Measurements from ENCODE around the gene GRPEL2. TPM values are rescaled to one million over a fixed set of nuclear protein-coding genes. Genes with fewer than 3 reads are reported as not detected.

GRPEL2 gene
- total RNA-seq, 1 donor from 2014 or later = 30.6 TPM

- peak overlapping the region; percentile 11 for H3K4me3 Mint-ChIP-seq
These were observed 10.4 kb downstream of the GRPEL2 start for GRCh38 chr5:149355688-149356087.

GRCh38 chr5:149356391-149356790, 11.1 kb downstream of the GRPEL2 start:
- DNase-seq = no peak
- H3K4me3 Mint-ChIP-seq = peak overlapping the region; percentile 32
- H3K9me3 Mint-ChIP-seq = no peaks in the 10 kb centered on the region
- no peaks in the 10 kb centered on the region for H3K27me3 Mint-ChIP-seq
- peak overlapping the region; percentile 71 for H3K27ac Mint-ChIP-seq
- H3K36me3 Mint-ChIP-seq (ENCODE audit: low read depth) = peaks cover 45% of the 10 kb centered on the region
- intact Hi-C loops (cut with micrococcal nuclease) = loop anchor here (10.0 kb wide), 2 partner anchors 552 to 608 kb away; partner anchors contain the start of gene SLC26A2
- peaks cover 72% of the 10 kb centered on the region for H3K4me1 Mint-ChIP-seq

More at GRCh38 chr5:149355688-149356087, 10.4 kb downstream of the GRPEL2 start:
- Mint-ChIP-seq H3K36me3 (ENCODE audit: low read depth) (peaks cover 52% of the 10 kb centered on the region), H3K27me3 (no peaks in the 10 kb centered on the region), H3K9me3 (no peaks in the 10 kb centered on the region), H3K4me1 (peaks cover 70% of the 10 kb centered on the region), H3K27ac (peak overlapping the region; percentile 71)
- intact Hi-C loops (cut with micrococcal nuclease) = loop anchor here (10.0 kb wide), 2 partner anchors 551 to 609 kb away; partner anchors contain the start of gene SLC26A2
- DNase-seq = no peak

DNA sequence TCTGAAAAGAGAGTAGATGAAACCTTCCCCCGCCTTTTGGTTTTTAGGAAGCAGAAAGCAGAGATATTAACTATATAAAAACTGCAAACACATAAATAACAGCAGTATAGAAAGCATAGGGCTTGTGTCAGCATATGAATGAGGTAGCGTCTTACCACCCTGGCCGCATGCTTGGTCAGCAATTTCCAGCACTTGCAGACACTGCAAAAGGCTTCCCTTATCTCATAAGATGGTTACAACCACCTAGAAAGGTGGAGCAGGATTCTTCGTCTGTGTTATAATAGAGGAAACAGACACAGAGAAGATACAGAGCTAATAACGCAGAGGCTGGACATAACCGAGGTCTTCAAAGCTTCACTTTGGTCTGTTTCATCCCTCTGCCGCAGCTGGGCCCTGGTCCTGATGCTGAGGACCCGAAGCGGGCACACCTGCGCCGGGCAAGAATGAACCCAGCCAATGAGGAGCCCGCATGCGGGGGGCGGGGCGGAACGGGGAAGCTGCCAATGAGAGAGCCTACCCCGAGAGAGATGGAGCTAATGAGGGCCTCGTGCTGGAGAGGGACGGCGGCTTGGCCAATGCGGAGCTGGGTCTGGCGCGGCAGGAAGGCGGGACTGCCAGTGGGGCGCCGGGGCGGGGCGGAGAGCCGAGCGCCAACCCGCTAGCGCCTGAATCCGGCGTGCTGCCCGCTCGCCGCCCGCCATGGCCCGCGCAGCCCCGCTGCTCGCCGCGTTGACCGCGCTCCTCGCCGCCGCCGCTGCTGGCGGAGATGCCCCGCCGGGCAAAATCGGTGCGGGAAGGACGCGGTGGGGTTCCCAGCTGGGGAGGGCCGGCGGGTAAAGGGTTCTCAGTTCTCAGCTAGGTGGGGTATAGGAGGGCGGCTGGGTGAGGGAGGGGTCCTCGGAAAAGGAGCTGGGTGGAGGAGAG, 12.3 kb downstream of the GRPEL2 start, which contains the start of gene PCYOX1L:
TSS of gene PCYOX1L (plus strand) at position 677 of the 924 bp plus-strand sequence. CDS start at position 700, 23 bp downstream.
- peak; percentile 99 for DNase-seq
- Mint-ChIP-seq H3K9me3 (no peaks in the 10 kb centered on the region), H3K27me3 (no peaks in the 10 kb centered on the region), H3K4me1 (peaks cover 60% of the 10 kb centered on the region), H3K4me3 (peak within 1 kb of the TSS; percentile 90), H3K27ac (peak within 1 kb of the TSS; percentile 83), H3K36me3 (ENCODE audit: low read depth) (peaks cover 34% of the 10 kb centered on the region)
- intact Hi-C loops (cut with micrococcal nuclease) = loop anchor here (1.0 to 10.0 kb wide), 4 partner anchors 10 to 607 kb away; partner anchors contain the start of genes GRPEL2 and SLC26A2

GRCh38 chr5:149358294-149358651, 13.0 kb downstream of the GRPEL2 start:
- DNase-seq = peak; percentile 80
- H3K27ac Mint-ChIP-seq = peak overlapping the region; percentile 83
- peak overlapping the region; percentile 90 for H3K4me3 Mint-ChIP-seq
- peaks cover 59% of the 10 kb centered on the region for H3K4me1 Mint-ChIP-seq
- intact Hi-C loops (cut with micrococcal nuclease) = loop anchor here (1.0 to 10.0 kb wide), 3 partner anchors 9 to 607 kb away; partner anchors contain the start of gene SLC26A2
- H3K27me3 Mint-ChIP-seq = no peaks in the 10 kb centered on the region
- H3K36me3 Mint-ChIP-seq (ENCODE audit: low read depth) = peaks cover 35% of the 10 kb centered on the region
- no peaks in the 10 kb centered on the region for H3K9me3 Mint-ChIP-seq

- intact Hi-C loops (cut with micrococcal nuclease) = loop anchor here (1.0 to 10.0 kb wide), 3 partner anchors 8 to 606 kb away; partner anchors contain the start of gene SLC26A2
- no peaks in the 10 kb centered on the region for H3K27me3 Mint-ChIP-seq
- H3K36me3 Mint-ChIP-seq (ENCODE audit: low read depth) = peaks cover 30% of the 10 kb centered on the region
- peaks cover 55% of the 10 kb centered on the region for H3K4me1 Mint-ChIP-seq
- DNase-seq = no peak
- no peaks in the 10 kb centered on the region for H3K9me3 Mint-ChIP-seq
- peak overlapping the region; percentile 90 for H3K4me3 Mint-ChIP-seq
- peak overlapping the region; percentile 48 for H3K27ac Mint-ChIP-seq
These were observed 13.7 kb downstream of the GRPEL2 start for GRCh38 chr5:149358868-149359495.

- peak overlapping the region; percentile 49 for H3K27ac Mint-ChIP-seq
- intact Hi-C loops (cut with micrococcal nuclease) = no loop called here
These were observed 15.0 kb downstream of the GRPEL2 start for GRCh38 chr5:149360272-149360671.

GRCh38 chr5:149362541-149362940, 17.2 kb downstream of the GRPEL2 start:
- Mint-ChIP-seq H3K9me3 (no peaks in the 10 kb centered on the region), H3K36me3 (ENCODE audit: low read depth) (peaks cover 11% of the 10 kb centered on the region), H3K27me3 (no peaks in the 10 kb centered on the region), H3K4me1 (peaks cover 28% of the 10 kb centered on the region), H3K27ac (no peak overlapping the region), H3K4me3 (no peak overlapping the region)
- intact Hi-C loops (cut with micrococcal nuclease) = no loop called here
- no peak for DNase-seq

More at GRCh38 chr5:149360272-149360671, 15.0 kb downstream of the GRPEL2 start:
- no peak for DNase-seq
- H3K4me3 Mint-ChIP-seq = peak overlapping the region; percentile 51
- H3K27me3 Mint-ChIP-seq = no peaks in the 10 kb centered on the region
- H3K4me1 Mint-ChIP-seq = peaks cover 46% of the 10 kb centered on the region
- H3K9me3 Mint-ChIP-seq = no peaks in the 10 kb centered on the region
- peaks cover 22% of the 10 kb centered on the region for H3K36me3 Mint-ChIP-seq (ENCODE audit: low read depth)

DNA sequence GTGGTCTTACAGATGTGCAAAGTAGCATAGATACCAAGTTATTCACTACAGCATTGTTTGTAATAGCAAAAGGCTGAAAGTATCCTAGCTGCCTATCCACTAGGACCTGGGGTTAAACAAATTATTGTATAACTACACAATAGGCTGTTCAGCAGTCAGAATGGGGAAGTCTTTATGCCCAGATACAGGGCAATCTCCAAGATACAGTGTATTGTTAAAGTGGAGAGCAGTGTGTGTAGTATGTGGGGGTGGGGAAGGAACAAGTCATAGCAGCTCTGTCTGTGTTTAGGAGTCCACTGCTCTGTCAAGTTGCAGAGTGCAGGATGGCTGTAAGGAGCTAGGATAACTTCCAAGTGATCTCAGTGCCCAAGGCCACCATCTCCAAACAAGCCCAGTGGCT, 18.1 kb downstream of the GRPEL2 start:
- H3K4me3 Mint-ChIP-seq = no peak overlapping the region
- H3K36me3 Mint-ChIP-seq (ENCODE audit: low read depth) = peaks cover 12% of the 10 kb centered on the region
- no peak overlapping the region for H3K27ac Mint-ChIP-seq
- no peaks in the 10 kb centered on the region for H3K9me3 Mint-ChIP-seq
- no peak for DNase-seq
- no peaks in the 10 kb centered on the region for H3K27me3 Mint-ChIP-seq
- H3K4me1 Mint-ChIP-seq = peaks cover 25% of the 10 kb centered on the region
- intact Hi-C loops (cut with micrococcal nuclease) = no loop called here

- Mint-ChIP-seq H3K27ac (no peak overlapping the region), H3K4me3 (no peak overlapping the region), H3K9me3 (no peaks in the 10 kb centered on the region), H3K27me3 (no peaks in the 10 kb centered on the region), H3K36me3 (ENCODE audit: low read depth) (peaks cover 12% of the 10 kb centered on the region), H3K4me1 (peaks cover 20% of the 10 kb centered on the region)
- intact Hi-C loops (cut with micrococcal nuclease) = no loop called here
- no peak for DNase-seq
These were observed 18.6 kb downstream of the GRPEL2 start for GRCh38 chr5:149363936-149364335.

GRCh38 chr5:149364719-149365118, 19.4 kb downstream of the GRPEL2 start:
- Mint-ChIP-seq H3K27ac (no peak overlapping the region), H3K4me1 (peaks cover 13% of the 10 kb centered on the region), H3K9me3 (no peaks in the 10 kb centered on the region), H3K27me3 (no peaks in the 10 kb centered on the region), H3K36me3 (ENCODE audit: low read depth) (peaks cover 12% of the 10 kb centered on the region), H3K4me3 (no peak overlapping the region)
- no peak for DNase-seq
- intact Hi-C loops (cut with micrococcal nuclease) = no loop called here

GRCh38 chr5:149365418-149365817, 20.1 kb downstream of the GRPEL2 start:
- intact Hi-C loops (cut with micrococcal nuclease) = no loop called here
- Mint-ChIP-seq H3K27ac (no peak overlapping the region), H3K36me3 (ENCODE audit: low read depth) (peaks cover 10% of the 10 kb centered on the region), H3K27me3 (no peaks in the 10 kb centered on the region), H3K4me1 (peaks cover 6% of the 10 kb centered on the region), H3K9me3 (no peaks in the 10 kb centered on the region), H3K4me3 (no peak overlapping the region)
- no peak for DNase-seq

DNA sequence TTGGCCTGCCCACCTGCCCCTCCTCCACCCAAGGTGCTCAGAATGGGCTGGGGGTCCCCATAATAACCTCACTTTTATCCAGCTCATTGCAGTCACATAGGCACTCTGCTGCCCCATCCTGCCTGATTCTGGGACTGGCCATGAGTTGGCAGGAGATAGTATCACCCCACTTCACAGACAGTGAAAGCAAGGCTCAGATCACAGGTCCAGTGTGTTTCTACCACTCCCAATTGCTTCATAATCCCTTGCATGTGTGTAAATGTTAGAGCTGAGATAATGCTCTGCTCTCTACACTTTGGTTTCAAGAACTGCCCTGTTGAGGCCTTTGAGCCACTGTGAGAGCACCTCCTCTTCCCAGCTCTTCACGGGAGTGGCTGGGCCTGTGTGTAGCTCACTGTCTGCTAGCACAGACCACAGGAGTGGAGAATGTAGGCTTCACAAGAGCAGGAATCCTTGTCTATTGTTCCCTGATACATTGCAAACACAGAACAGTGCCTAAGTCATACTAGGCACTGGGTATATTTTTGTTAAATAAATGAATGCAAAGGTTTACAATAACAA, 20.9 kb downstream of the GRPEL2 start:
- Mint-ChIP-seq H3K27ac (no peak overlapping the region), H3K4me1 (no peaks in the 10 kb centered on the region), H3K4me3 (no peak overlapping the region), H3K36me3 (ENCODE audit: low read depth) (peaks cover 10% of the 10 kb centered on the region), H3K27me3 (no peaks in the 10 kb centered on the region), H3K9me3 (no peaks in the 10 kb centered on the region)
- intact Hi-C loops (cut with micrococcal nuclease) = no loop called here
- DNase-seq = no peak

- Mint-ChIP-seq H3K27ac (no peak overlapping the region), H3K4me3 (no peak overlapping the region), H3K27me3 (no peaks in the 10 kb centered on the region), H3K9me3 (no peaks in the 10 kb centered on the region), H3K4me1 (no peaks in the 10 kb centered on the region), H3K36me3 (ENCODE audit: low read depth) (peaks cover 10% of the 10 kb centered on the region)
- intact Hi-C loops (cut with micrococcal nuclease) = loop anchor here (1.0 kb wide), 2 partner anchors 9 to 50 kb away; partner anchors contain the start of gene PCYOX1L
- peak; percentile 87 for DNase-seq
These were observed 22.1 kb downstream of the GRPEL2 start for GRCh38 chr5:149367249-149367971.
